GM19239 (cell line): ENCODE results near the gene ATG10.
"Not testable (repeated sequence)": the region's sequence is repeated elsewhere in the genome, so short reads cannot be mapped to it uniquely, and the experiment has no call there.

Experiments
- DNase-seq: peaks from one replicate; pipeline ENCODE4 v3.0.0; 2011; ENCODE audit warnings: low spot score; ENCODE audit not compliant: insufficient read length
- FAIRE-seq: peaks from 2 replicates; lab custom pipeline; 2011; peaks lifted over from hg19 to GRCh38; lab: Jason Lieb, UNC

ATG10 gene

DNA sequence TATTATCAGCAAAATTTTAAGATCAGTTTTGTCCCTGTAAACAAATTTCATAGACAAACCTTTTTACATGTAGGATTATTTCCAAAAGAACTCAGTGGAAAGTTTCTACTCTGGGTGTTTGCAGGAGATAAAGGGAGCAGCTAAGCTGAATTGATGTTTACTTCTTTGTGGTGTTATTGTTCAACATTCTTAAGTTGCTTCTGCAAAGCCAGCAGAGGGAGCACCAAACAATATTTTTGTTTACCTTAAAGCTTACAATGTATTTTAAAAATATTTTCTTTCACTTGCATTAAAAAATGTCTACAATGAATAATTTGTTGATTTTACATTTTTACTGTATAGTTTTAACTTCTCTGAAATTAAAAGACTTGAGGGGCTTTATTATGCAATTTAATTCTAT lies 135.4 kb downstream of the ATG10 start:
- DNase-seq (no peak), FAIRE-seq (peak; percentile 73)

DNA sequence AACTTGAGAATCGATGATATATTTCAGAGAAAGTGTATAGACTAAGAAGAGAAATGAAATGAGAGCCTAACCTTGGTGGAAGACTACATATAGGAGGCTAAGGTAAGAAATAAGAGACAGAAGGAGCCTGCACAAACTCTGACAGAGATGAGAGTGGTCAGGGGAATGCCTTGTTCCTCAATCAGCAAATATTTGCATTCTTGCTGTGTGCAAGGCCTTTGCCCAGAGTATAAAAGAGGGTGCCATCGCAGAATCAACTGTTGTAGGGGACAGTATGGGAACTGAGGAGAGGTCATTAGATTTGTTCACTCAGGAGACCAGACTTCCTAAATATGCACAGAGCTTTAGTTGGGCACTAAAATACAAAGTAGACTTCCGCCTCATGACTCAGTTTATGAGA lies 137.2 kb downstream of the ATG10 start:
- no peak for FAIRE-seq

DNA sequence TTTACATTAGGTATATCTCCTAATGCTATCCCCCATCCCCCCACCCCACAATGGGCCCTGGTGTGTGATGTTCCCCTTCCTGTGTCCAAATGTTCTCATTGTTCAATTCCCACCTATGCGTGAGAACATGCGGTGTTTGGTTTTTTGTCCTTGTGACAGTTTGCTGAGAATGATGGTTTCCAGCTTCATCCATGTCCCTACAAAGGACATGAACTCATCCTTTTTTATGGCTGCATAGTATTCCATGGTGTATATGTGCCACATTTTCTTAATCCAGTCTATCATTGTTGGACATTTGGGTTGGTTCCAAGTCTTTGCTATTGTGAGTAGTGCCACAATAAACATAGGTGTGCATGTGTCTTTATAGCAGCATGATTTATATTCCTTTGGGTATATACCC lies 138.1 kb downstream of the ATG10 start:
- DNase-seq, FAIRE-seq: not testable (repeated sequence)

More for the DNA sequence above, 137.2 kb downstream of the ATG10 start:
- no peak for DNase-seq

DNA sequence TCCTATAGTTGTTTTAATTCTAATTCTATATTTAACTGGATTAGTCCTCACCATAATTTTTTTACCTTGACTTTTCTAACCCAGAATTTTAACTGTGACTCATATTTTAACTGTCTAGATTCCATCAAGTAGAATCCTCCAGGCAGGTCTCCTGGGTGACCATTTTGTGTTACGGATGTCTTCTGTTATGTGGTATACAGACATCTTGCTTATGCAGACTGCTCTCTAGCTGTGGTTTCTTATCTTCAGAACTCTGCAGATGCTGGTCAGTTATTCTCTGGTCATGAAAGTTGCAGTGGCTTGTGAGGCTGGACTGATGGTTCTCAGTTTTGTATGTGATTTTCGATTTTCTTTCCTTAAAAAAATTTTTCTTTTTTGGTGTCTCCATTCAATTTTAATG lies 139.4 kb downstream of the ATG10 start:
- FAIRE-seq, result peak; percentile 60
- no peak for DNase-seq

DNA sequence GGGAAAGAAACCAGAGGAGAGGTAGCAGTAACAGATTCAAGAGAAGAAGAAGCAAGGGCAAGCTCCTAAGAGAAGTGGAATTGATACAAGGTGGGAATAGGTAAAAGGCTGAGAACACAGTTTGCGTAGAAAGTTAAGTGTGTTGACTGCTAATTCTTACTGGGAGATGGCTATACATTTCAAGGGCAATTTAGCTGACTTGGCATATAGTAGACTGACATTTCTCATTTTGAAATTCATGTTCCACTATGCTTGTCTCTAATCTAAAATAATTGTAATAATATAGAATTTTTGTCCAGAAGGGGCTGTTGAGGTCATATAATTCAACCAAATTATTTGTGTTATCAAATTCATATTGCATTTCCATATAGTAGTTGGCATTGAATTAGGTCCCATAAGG lies 144.0 kb downstream of the ATG10 start:
- DNase-seq (no peak), FAIRE-seq (no peak)

DNA sequence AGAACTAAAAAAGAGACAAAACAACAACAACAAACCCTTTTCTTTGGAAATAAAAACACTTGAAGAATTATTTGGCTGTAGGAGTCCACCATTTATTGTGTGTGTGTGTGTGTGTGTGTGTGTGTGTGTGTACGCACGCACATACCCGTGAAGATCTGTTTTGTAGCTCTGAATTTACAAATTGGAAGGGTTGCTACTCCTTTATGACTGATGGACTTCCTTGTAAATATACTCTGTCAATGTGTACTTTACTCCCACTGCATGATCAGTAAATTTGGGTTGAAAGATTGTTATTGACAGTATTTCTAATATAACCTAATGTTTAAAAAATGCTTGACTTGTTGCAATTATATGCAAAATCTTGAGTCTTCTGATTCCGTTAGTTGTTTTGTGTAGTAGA lies 148.1 kb downstream of the ATG10 start:
- no peak for DNase-seq
- no peak for FAIRE-seq

DNA sequence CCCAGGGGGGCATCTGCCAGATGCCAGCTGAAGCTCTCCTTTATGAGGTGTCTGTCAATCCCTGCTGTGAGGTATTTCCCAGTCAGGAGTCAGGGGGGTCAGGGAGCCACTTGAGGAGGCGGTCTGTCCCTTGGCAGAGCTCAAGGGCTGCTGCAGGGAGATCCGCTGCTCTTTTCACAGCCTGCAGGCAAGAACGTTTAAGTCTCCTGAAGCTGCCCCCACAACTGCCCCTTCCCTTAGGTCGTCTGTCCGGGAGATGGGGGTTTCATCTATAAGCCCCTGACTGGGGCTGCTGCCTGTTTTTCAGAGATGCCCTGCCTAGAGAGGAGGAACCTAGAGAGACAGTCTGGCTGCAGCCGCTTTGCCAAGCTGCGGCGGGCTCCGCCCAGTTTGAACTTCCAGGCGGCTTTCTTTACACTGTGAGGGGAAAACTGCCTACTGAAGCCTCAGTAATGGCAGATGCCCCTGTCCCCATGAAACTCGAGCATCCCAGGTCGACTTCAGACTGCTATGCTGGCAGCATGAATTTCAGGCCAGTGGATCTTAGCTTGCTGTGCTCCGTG lies 158.0 kb downstream of the ATG10 start:
- FAIRE-seq (no peak), DNase-seq (no peak)

DNA sequence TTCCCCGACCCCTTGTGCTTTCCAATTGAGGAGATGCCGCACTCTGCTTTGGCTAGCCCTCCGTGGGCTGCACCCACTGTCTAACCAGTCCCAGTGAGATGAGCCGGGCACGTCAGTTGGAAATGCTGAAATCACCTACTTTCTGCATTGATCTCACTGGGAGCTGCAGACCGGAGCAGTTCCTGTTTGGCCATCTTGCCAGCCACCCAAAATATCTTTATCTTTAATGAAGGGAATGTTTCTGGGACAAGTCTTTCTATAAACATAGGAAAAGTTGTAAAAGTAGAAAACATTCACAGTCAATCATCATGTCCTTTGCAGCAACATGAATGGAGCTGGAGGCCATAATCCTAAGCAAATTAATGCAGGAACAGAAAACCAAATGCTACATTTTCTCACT lies 158.8 kb downstream of the ATG10 start:
- FAIRE-seq (no peak), DNase-seq (no peak)

DNA sequence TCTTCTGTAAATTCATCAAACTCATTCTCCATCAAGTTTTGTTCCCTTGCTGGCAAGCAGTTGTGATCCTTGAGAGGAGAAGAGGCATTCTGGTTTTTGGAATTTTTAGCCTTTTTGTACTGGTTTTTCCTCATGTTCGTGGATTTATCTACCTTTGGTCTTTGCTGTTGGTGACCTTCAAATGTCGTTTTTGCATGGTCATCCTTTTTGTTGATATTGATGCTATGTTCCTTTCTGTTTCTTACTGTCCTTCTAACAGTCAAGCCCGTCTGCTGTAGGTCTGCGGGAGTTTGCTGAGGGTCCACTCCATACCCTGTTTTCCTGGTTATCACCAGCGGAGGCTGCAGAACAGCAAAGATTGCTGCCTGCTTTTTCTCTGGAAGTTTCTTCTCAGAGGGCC lies 165.4 kb downstream of the ATG10 start:
- DNase-seq (no peak), FAIRE-seq (no peak)

DNA sequence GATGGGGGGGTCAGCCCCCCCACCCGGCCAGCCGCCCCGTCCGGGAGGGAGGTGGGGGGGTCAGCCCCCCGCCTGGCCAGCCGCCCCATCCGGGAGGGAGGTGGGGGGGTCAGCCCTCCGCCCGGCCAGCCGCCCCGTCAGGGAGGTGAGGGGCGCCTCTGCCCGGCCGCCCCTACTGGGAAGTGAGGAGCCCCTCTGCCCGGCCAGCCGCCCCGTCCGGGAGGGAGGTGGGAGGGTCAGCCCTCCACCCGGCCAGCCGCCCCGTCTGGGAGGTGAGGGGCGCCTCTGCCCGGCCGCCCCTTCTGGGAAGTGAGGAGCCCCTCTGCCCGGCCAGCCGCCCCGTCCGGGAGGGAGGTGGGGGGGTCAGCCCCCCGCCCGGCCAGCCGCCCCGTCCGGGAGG lies 168.0 kb downstream of the ATG10 start:
- FAIRE-seq, DNase-seq: not testable (repeated sequence)

DNA sequence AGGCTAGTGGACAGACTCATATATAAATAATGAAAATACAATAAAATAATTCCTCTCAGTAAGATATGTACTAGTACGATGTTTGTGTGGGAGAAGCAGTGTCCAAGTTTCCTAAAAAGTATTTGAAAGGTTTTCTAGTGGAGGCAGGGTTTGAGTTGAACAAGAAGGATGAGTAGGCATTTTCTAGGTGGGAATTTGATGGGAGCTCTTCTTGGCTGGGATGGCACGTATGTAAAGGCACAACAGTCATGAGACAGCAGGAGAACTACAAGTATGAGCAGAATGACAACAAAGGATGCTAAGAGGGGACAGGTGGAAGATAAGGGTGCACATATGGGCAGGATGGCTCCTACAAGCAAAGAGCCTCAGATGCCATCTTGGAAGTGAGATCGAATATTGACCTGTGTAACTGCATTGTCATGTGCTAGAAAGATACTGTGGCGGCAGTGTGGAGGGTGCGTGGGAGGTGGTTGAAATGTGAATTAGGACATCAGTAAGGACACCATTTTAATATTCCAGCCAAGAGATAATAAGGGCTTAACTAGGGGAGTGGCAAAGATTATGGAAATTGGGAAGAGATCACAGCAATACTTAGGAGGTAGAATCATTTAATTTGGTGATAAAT lies 170.5 kb downstream of the ATG10 start:
- no peak for DNase-seq
- no peak for FAIRE-seq

DNA sequence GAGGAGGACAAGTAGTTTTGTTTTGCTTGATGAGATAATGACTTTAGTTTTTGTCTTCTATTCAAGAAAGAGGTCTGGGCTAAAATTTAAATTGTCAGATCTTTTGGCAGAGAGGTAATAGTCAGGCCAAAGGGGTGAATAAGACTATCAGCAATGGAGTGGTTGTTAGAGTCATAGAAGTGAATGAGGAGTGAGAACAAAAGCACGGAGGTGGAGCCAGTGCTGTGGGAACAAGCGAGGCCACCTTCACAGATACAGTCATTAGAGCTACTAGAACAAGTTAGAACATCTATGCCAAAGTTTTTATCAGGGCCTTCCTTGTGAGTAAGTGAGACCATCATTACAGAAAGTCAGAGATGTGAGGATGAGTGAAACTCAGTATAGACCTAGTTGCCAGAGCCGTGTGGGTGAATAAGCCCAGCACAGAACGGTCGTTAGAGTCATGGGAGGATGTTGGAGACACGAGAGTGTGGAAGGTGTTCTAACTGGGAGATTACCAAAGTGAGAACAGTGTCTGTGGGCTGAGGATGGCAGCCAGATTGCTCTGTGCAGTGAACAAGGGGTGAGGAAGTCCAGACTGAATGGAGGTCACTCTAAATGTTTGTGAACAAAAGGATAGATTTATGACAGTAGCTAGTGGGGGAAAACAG lies 171.2 kb downstream of the ATG10 start:
- FAIRE-seq (no peak), DNase-seq (no peak)

DNA sequence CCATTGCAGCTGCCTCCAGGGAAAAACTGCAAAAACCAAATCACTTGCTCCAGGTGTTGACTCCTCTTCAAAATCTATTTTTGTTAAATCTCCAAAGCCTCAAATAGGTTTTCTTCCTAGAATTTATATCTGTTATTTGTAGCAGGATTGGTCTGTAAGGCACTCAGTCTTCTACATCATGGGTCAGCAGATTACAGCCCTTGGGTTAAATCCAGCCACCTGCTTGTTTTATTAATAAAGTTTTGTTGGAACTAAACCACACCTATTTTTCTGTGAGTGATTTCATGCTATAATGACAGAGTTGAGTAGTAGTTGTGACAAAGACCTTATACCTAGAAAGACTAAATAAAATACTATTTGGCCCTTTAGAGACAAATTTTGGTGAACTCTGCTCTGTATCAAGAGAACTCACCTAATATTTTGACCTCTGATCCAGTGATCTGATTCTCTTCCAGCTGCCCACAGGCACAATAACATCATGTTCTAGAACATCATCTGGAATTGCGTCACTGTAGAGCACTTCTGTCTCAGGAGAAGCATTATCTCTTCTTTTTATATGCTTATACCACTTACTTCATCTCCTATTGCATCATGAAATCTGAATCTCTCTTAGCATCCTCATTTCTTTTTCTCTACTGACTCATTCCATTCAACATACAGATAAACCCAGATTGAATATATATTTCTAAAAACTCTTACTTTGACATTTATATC lies 176.2 kb downstream of the ATG10 start:
- no peak for DNase-seq
- FAIRE-seq, result no peak

DNA sequence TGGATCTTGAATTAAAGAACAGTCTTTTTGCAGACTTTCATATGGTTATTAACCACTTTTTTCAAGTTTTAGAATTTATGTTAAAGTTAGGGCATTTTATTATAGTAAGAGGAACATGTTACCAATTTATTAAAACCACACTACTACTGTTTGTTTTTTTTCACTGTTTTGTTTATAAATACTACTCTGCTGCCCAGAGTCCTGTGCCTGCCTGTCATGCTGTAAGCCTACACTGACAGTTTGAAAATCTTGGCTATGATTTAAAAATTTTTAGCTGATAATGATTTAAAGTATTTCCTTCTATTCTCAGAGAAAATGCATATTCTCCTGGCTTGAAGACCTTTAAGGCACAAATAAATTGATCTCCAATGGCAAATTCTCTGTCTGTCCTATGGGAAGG lies 177.6 kb downstream of the ATG10 start:
- DNase-seq (no peak), FAIRE-seq (no peak)

DNA sequence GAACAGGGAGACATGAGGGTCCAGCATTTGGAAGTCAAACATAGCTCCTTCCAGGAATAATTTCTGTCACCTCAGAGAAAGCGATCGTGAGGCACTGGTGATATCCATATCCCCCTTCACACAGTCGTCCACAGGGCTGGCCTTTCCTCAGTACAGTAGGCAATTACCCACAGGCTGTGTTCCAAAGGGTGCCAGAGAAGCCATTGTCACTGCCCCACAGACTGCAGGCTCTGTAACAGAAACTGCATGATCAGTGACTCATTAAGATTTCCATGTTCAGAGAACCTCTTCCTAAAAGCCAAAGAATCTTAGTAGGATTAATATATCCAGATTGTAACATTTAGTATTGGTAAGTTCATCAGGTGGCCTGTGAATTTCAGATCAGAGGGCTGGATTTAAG lies 178.7 kb downstream of the ATG10 start:
- FAIRE-seq (no peak), DNase-seq (no peak)

DNA sequence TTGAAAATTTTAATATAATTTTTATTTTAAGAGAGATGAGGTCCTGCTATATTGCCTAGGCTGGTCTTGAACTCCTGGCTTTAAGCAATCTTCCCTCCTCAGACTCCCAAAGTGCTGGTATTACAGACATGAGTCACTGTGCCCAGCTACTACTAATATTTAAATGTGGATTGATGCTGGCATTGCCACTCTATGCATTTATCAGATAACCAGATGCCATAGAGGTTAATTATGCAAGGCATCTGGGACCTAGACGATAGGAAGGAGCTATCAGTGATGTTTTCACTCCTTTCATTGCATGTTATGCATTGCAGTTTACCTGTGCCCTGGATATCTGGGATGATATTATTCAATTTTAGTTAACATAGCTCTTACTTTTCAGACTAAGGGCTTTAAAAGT lies 179.4 kb downstream of the ATG10 start:
- DNase-seq (no peak), FAIRE-seq (no peak)

DNA sequence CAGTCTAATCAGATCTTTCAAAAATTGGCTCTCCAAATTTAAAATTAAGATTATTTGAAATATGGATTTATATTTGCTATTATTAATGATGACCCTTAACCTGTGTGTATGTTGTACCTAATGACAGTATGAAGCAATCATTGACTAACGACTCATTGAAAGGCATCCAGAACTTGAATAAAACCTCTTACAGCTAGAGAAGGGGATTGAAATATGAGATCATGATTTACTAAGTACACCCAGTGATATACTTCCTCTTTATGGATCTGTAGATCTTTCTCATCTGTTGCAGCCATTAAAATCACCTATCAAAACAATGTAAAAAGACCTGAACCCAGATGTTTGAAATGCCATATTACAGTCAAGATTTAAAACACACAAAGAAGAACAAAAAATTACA lies 179.8 kb downstream of the ATG10 start:
- FAIRE-seq, result no peak
- DNase-seq, result no peak

DNA sequence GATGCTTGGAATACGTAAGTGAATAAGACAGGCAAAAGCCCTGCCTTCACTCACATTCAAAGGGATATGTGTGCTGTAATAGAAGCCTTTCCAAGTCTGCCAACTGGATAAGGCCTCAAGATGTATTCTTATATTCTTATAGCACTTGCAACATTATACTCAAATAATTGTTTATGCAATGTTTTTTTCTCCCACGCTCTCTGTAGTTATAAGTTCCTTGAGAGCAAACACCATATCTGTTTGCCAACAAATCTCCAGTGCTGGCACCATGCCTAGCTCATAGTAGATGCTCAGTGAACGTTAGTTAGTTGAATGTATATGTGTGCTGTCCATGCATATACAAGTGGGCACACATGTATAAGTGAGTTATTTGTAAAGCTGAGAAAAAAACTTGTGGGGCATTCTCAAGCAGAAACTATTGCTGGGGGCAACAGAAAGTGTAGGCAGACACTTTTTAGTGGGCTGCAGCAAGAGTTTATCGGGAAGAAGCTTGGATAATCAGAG lies 181.2 kb downstream of the ATG10 start:
- DNase-seq (no peak), FAIRE-seq (no peak)

DNA sequence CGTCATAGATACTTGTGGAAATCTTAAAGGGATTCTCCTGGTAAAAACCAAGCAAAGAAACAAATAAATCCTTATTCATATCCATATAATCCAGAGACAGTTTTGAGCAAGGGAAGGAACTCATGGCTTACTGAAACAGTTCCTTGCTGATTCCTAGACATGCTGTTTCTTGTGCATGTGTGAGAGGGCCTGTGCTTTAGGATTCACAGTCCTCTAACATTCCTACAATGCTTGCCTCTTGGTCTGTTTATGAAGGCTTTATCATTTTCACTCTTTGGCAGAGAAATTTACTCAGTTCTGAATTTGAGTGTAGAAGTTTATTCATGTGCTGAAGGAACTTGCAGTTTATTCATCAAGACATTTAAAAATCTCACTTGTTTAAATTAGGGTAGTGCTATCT lies 183.0 kb downstream of the ATG10 start:
- DNase-seq, result no peak
- no peak for FAIRE-seq

DNA sequence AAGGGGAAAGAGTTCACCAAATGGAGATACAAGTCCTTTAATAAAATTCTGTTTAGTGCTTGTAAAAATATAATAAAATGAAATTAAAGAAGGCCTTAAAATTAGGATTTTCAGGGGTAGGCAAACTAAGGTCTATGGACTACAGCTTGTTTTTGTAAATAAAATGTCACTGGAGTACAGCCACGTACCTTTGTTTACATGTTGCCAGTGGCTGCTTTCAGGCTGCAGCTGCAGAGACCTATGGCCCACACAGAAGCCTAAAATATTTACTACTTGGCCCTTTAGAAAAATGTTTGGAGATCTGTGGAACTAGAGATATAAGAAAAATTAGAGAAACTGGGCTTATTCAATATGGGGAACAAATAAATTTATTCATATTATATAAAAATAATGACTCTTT lies 183.5 kb downstream of the ATG10 start:
- DNase-seq (no peak), FAIRE-seq (no peak)

DNA sequence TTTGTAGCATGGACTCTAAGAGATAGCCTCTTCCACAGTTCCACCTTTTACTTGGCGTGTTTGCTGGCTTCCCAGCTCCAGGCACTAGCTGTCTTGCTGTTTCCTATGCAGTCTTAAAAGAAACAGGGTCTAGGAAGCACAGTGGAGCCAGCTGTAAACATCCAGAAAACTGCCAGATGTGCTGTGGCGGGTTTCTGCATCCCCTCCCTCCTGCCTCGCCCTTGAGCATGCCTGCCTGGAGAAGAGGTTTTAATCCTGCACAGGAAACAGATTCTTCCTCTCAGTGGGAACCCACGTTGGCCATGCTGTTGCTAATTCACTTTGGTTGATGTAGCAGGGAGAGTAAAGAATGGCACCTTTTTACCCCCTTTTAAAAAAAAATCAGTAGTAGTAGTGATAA lies 185.1 kb downstream of the ATG10 start:
- no peak for FAIRE-seq
- DNase-seq, result no peak
